ENCODE data around the gene MRPS9.

- TF ChIP-seq POLR2A (IDR thresholded peaks at IDR 0.05) (no peak), CTCF (IDR thresholded peaks at IDR 0.05) (no peak)
Observed at GRCh38 chr2:105057005-105057404, 19.1 kb downstream of the MRPS9 start.

Measured in stomach (tissue), 4 donors.